Fibroblast of the aortic adventitia (primary cell): Measurements from ENCODE around the gene APOBR. TPM values are rescaled to one million over a fixed set of nuclear protein-coding genes. Genes with fewer than 3 reads are reported as not detected.
"Not testable (repeated sequence)": the region's sequence is repeated elsewhere in the genome, so short reads cannot be mapped to it uniquely, and the experiment has no call there.

Source experiments
- DNase-seq: peaks from one replicate; pipeline ENCODE4 v3.0.0-alpha.2; 2010; ENCODE audit warnings: low read depth
- H3K4me3 ChIP-seq: 2 replicates; pipeline ENCODE4 v1.5.1; 2011; ENCODE audit warnings: low read depth, mild to moderate bottlenecking, control low read depth, low read length, moderate library complexity
- CTCF ChIP-seq: IDR thresholded peaks from 2 replicates; pipeline ENCODE4 v1.5.1; 2011; ENCODE audit warnings: mild to moderate bottlenecking, low read length, control low read depth, inconsistent platforms; ENCODE audit not compliant: insufficient read depth
- total RNA-seq: library from RNA; depleted of rRNA; stranded (reverse); fragments of >200 nt; gene quantifications from 2 replicates; pipeline ENCODE4 v1.2.3, GENCODE V29; 2012; ENCODE audit warnings: low replicate concordance

APOBR gene
- total RNA-seq, 1 donor, result not detected

DNA sequence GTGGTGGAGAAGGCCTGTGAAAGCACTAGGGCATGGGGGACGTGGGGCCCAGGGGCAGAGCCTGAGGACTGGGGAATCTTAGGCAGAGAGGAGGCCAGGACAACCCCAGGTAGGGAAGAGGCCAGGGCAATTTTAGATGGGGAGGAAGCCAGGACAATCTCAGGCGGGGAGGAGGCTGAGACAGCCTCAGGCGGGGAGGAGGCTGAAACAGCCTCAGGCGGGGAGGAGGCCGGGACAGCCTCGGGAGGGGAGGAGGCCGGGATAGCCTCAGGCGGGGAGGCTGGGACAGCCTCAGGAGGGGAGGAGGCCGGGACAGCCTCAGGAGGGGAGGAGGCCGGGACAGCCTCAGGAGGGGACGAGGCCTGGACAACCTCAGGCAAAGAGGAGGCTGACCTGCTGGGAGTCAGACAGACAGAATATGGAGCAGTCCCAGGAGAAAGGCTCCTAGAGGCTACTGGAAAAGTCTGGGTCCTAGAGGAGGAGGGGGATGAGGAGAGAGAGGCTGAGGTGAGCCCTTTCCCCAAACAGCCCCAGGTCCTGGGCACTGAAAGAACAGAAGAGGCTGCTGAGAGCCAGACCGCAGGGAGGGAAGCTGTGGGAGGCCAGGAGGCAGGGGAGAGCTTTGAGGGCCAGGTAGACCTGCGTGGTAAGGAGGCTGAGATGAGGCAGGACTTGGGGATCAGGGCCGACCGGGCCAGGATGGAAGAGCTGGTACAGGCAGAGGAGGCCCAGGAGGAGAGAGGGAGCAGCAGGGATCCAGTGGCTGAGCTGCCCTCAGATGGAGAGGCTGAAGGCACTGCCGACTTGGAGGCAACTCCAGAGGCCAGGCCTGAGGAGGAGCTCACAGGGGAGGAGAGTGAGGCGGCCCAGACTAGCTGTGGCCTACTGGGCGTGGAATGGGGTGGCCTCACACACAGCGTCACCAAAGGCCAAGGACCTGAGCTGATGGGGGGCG lies 1.6 kb downstream of the APOBR start:
- DNase-seq, result no peak
- no peak for TF ChIP-seq CTCF
- H3K4me3 ChIP-seq, result no peak overlapping the region

DNA sequence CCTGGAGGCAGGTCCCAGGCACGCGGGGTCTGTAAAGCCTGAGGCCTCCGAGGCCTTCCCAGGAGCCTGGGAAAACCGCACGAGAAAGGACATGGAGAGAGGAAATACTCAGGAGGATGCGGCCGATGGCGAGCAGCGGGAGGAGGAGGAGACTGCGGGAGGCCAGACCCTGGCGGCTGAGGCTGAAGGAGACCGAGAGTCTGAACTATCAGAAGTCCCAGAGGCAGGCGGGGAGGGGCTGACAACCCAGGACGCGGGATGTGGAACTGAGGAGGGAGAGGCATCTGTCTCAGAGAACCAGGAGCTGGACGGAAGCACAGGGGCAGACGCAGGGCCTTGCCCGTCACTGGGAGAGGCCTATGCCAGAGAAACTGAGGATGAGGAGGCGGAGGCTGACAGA lies 2.4 kb downstream of the APOBR start:
- TF ChIP-seq CTCF, result no peak
- DNase-seq, result no peak

GRCh38 chr16:28497386-28497785 lies 2.9 kb downstream of the APOBR start:
- H3K4me3 ChIP-seq, result no peak overlapping the region
- TF ChIP-seq CTCF, result no peak
- no peak for DNase-seq

More for the DNA sequence above, 2.4 kb downstream of the APOBR start:
- H3K4me3 ChIP-seq, result no peak overlapping the region

- no peak for TF ChIP-seq CTCF
- DNase-seq, result no peak
- no peak overlapping the region for H3K4me3 ChIP-seq
These were observed 3.6 kb downstream of the APOBR start for GRCh38 chr16:28497861-28498599.

DNA sequence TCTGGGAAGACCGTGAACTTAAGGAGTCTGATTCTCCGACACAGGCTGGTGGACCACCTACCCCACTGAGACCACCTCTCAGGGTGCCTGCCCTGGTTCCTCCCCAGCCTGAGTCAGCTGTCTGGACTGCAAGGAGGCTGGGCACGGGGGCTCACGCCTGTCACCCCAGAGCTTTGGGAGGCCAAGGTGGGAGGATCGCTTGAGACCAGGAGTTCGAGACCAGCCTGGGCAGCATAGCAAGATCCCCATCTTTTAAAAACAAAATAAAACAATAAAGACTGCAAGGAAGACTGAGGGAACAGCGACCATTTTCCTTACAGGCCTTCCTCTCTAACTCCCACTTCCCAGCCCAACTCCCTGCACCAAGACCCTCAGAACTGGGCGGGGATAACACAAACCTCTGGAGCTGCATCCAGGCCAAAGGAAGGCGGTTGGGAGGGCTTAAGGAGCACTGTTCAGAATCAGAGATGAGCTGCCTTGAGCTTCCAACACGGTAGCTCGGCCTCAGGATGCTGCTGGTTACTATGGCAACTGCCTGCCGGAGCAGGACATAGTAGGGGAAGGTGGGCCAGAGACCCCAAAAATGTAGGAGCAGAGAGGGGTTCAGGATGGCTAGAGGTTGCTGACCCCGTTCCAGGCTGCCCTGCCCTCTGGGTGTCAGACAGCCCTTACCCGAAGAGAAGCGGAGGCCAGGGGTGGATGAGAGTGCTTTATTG lies 4.4 kb downstream of the APOBR start:
- DNase-seq, result no peak
- no peak for TF ChIP-seq CTCF
- no peak overlapping the region for H3K4me3 ChIP-seq

DNA sequence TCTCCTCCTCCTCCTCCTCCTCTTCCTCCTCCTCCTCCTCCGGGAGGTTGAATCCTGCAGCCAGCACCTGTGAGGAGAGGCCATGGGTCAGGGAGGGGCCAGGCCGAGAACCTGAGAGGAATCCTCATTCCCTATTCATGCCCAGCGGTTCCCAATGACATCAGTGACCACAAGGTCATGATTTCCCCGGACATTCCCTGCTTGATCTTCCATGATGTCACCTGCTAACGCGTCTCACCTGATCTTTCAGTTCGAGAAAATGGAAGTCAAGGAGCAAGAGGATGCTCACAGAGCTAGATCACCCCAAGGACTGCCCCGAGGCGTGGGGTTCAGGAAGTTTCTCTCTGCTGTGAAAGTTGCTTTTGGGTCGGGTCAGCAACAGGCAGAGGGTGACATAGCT lies 5.4 kb downstream of the APOBR start:
- no peak for TF ChIP-seq CTCF
- DNase-seq, result no peak
- no peak overlapping the region for H3K4me3 ChIP-seq

DNA sequence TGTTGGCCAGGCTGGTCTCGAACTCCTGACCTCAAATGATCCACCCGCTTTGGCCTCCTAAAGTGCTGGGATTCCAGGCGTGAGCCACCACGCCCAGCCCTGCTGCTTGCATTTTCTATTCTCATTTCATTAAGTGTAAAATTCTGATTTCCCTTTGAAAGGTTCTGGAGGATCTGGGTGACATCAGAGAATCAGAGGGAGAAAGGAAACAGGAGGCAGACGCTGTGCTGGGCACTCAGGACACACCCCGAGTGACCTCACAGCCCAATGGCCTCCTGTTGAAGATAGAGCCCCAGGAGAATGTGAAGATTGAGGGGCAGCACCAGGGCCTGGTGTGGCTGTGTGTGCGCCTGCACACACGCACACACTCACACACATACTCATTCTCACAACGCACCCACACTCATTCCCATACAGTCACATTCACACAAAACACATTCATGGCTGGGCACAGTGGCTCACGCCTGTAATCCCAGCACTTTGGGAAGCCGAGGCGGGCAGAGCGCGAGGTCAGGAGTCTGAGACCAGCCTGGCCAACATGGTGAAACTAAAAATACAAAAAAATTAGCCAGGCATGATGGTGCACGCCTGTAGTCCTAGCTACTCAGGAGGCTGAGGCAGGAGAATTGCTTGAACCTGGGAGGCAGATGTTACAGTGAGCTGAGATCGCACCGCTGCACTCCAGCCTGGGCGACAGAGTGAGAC lies 6.2 kb downstream of the APOBR start:
- DNase-seq, result not testable (repeated sequence)

More for the DNA sequence above, 6.2 kb downstream of the APOBR start:
- H3K4me3 ChIP-seq, result not testable (repeated sequence)
